Body of pancreas (tissue), 4 donors: Measurements from ENCODE around the gene CRACR2A.

ENCODE experiments used
- POLR2A ChIP-seq, 3 donors: fragments of 450-650 bp; IDR thresholded peaks; one replicate each; pipeline ENCODE4 v1.6.1; 2016; ENCODE audit warnings: antibody characterized with exemption in 3 of 3, mild to moderate bottlenecking in 2 of 3
- TF ChIP-seq, protein P1 (sequence below), 7 experiments: fragments of 450-650 bp in 4 of 7; fragments of 200-600 bp in 3 of 7; sonication (generic) in 3 of 7; IDR thresholded peaks; one replicate each; pipeline ENCODE4 v1.5.1; 2016 to 2019; ENCODE audit warnings: antibody characterized with exemption in 7 of 7

DNA sequence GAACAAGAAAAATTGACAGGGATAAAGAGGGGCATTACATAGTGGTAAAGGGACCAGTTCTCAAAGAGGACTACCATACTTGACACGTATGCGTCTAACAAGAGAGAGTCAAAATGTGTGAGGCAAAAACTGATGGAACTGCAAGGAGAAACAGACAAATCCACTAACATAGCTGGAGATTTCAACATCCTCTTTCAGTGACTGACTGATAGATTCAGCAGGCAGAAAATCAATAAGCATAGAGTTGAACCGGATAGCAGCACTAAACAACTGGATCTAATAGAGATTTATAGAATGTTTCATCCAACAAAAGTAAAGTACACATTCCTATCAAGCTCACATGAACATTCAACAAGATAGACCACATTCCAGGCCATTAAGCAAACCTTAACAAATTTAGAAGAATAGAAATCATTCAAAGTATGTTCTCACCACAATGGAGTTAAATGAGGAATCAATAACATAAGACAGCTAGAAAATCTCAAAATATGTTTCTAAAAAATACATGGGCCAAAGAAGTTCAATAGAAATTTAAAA is 16.1 kb upstream of the CRACR2A start:
- TF ChIP-seq, protein P1, sequence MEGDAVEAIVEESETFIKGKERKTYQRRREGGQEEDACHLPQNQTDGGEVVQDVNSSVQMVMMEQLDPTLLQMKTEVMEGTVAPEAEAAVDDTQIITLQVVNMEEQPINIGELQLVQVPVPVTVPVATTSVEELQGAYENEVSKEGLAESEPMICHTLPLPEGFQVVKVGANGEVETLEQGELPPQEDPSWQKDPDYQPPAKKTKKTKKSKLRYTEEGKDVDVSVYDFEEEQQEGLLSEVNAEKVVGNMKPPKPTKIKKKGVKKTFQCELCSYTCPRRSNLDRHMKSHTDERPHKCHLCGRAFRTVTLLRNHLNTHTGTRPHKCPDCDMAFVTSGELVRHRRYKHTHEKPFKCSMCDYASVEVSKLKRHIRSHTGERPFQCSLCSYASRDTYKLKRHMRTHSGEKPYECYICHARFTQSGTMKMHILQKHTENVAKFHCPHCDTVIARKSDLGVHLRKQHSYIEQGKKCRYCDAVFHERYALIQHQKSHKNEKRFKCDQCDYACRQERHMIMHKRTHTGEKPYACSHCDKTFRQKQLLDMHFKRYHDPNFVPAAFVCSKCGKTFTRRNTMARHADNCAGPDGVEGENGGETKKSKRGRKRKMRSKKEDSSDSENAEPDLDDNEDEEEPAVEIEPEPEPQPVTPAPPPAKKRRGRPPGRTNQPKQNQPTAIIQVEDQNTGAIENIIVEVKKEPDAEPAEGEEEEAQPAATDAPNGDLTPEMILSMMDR (IDR thresholded peaks at IDR 0.05), result no peak
- TF ChIP-seq POLR2A (IDR thresholded peaks at IDR 0.05), result no peak
